HG03095 (cell line): ENCODE results near the gene A3GALT2.

ENCODE experiments used
- ATAC-seq: cut with Tn5 transposase; IDR thresholded peaks from one replicate; pipeline ENCODE4 v1.9.1; 2021; ENCODE audit warnings: moderate library complexity; ENCODE audit not compliant: unreplicated experiment

A3GALT2 gene

GRCh38 chr1:33332357-33332789, 11.5 kb upstream of the A3GALT2 start:
- ATAC-seq, result no peak

- ATAC-seq, result no peak
These were observed 10.8 kb upstream of the A3GALT2 start for GRCh38 chr1:33331444-33332356.

GRCh38 chr1:33330906-33331305, 10.0 kb upstream of the A3GALT2 start:
- ATAC-seq, result no peak

DNA sequence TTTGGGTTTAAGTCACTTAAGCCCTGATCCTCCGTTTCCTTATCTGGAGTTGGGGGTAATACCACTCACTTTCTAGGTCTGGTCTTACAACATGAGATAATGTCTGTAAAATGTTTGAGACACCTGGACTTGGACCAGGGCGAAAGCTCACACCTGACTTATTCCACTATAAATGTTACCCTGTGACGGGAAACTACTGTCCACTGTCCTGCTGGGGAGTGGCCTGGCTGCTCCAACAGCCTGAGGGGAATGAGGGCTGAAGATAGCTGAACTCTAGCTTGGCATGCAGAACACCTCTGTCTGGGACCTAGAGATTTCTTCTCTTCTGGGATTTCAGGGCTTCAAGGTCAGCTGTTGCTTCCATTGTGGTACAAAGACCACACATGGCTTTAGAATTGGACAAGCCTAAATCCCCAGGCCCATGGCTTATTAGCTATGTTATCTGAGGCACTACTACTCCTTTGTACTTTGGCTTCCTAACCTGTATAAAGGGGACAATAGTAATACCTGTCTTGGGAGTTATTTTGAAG, 9.5 kb upstream of the A3GALT2 start:
- ATAC-seq, result no peak

GRCh38 chr1:33329600-33330305, 8.9 kb upstream of the A3GALT2 start:
- no peak for ATAC-seq

DNA sequence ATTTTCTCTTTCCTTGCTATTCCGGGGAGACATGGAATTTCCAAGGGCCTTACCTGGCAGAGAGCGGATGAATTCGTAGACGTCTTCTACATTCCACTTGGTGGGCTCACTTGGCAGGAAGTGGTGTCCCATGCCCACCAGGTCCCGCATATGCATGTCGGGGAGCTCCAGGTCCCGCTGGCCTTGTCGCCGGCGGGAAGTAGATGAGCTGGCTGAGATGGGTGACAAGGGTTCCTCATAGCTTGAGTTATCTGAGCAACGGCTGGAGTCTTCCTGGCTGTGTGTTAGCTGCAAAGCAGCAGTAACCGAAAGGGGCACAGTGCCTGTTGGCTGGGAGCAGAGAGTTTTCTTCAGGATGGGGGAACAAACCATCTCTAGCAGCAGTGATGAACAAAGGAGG, 7.9 kb upstream of the A3GALT2 start:
- ATAC-seq, result no peak

DNA sequence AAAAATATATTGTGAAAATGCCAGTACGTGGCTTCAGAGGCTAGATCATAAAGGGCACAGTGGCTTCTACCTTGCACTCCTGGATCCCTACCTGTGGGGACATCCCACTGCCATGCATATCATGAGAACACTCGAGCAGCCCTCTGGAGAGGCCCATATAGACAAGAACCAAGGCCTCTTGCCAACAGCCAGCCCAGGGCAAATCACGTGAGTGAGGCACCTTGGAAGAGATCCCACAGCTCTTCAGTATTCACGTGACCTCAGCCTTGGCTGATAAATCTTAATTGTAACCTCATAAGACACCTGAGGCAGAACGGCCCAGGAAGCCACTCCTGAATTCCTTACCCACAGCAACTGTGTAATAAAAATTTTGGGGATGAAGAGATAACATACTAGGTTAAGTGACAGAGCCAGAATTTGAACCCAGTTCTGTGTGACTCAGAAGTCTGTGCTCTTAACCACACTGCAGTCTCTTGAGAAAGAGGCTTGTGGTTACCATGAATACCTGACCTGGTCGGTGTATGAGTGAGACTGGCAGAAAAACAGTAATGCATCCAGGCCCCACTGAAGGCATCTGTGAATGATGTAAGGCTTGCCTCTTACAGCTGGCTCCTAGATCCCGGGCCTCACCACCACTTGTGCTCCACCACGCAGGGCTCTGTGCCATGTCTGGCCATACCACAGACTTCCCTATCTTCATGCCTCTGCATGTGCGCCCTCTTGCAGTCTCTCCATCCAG, 6.9 kb upstream of the A3GALT2 start:
- ATAC-seq, result no peak

- ATAC-seq, result no peak
These were observed 5.9 kb upstream of the A3GALT2 start for GRCh38 chr1:33326785-33327184.

DNA sequence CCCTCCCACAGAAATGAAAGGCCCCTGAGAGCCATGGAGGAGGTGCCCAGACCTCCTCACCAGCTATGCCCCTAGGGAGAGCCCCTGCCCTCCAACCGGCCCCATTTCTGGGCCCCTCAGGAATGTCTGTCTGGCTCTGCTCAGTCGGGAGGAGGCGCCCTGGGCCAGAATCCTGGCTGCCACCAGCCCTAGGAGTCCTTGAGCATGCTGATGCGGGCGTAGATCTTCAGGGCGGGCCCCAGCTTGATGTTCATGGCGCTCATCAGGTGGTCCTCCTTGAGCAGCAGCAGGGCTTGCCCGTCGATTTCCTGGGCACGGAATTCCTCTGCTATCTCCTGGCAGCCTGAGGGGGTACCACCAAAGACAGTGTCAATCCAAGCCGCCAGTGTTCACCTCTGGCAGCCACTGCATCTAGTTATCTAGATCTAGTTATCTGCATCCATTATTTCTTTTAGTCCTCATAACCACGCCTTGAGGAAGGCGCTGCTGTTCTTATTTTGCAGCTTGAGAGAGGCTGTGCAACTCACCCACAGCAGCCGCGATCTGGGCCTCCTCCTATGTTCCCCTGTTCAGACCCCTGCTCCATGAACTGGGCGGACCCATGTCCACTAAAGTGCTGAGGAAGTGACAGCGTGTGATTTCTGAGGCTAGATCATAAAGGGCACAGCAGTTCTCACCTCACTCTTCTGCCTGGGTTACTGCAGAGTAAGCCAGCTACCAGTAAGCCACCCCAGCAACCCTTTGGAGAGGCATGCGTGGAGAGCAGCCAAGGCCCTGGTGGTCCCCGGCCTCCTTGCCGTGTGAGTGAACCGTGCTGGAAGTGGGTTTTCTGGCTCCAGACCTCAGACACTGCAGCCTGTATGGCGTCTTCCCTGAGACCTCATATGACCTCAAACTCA, 4.0 kb upstream of the A3GALT2 start:
- ATAC-seq, result no peak

DNA sequence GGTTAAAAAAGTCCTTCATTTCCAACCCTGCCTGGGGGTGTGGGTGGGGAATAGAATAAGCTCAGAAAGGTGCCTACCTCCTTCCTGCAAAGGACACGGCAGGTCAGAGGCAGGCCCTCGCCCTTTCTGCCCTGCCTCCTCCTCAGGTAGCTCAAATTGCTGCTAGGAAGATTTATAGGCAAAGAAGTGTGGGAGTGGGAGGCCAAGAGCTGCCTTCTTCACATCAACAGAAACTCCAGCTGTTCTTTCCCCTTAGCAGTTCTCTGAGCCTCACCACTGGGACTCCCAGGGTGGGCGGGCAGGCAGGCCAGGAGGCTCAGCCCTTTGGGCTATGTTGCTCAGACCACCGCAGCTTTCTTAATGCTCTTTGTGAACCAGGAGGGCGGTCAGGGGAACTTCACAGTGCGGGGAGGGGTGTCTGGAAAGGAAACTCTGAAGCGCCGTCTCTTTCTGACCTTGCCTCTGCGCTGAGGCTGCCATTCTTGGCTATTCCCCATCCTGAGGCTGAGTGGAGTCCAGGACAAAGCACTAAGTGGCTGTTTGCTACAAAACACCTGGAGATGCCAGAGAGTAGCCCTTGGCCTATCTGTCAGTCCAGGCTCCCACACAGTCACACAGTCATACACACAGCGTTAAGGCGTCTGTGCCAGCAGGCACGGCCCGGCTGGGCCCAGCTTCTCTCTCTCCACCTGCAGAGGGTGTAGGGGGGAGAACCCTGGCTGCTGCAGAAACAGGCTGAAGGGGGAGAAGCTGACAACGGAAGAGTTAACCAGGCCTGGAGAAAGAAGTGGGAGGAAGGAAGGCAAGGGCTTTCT, 3.0 kb upstream of the A3GALT2 start:
- no peak for ATAC-seq

- ATAC-seq, result no peak
These were observed 2.1 kb upstream of the A3GALT2 start for GRCh38 chr1:33322870-33323585.

DNA sequence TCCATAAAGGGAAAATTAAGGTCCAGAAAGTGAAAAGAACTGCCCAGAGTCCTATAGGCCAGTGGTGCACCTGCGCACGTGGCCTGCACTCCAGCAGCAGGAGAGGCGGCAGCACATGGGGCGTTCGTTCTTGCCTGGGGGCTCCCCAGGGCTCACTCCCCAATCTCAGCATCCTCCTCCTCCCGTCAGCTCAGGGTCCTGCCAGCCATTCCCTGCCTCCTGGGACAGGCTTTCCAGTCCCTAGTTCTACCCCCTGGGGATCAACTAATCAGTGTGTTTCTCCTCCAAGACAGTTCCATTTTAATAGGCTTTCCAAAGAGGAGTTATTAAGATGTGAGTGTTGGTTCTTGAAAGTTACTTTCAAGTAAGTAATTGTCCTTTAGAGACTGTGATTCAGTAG, 1.2 kb upstream of the A3GALT2 start:
- no peak for ATAC-seq

DNA sequence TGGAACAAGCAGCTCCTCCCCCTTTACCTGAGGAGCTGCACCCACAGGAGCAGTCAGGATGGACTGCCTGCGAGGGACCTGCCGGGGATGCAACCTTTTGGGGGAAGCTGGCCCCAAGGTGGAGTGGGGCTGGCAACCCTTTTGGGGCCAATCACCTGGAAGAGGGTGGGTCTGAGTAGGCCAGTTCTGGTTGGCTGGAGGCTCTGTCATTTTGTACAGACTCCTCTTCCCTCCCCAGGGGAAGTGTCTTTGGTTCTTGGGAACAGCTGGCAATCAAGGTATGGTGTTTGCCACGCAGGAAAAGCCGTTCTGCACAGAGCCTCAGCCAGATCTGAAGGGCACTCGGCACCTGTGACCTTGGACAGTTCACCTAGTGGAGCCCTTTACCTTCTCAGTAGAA, 280 bp upstream of the A3GALT2 start:
- ATAC-seq, result no peak

DNA sequence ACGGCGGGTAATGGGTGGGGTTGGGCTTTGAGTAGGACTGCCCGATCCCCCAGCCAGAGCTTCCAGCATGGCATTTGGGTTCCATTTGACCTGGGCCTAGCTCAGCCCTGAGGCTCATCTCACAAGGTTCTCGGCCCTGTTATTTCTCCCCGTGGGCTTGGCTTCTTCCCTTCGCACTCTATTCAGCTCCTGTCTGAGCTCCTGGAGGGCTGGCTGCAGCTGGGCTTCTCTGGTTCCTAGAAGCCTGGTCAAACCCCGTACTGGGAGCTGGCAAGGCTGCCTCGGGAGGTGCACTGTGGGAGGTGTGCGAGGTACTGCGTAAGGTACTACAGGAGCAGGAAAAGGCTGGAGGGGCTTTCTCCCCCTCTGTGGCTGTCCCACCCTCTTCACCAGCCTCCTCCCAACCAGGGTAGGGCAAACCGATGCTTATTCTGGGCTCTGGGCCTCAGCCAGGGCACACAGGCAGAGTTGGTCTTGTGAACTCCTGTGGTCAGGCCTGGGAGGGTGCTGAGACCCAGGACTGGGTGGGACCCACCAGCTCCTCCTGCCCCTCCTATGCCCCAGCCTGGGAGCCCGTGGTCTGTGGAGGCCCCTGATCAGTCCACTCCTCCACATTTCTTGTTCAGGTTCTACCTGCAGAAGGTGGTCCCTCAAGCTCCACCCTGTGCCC, 814 bp downstream of the A3GALT2 start:
- ATAC-seq, result no peak

- ATAC-seq, result no peak
These were observed 1.5 kb downstream of the A3GALT2 start for GRCh38 chr1:33319186-33319948.

DNA sequence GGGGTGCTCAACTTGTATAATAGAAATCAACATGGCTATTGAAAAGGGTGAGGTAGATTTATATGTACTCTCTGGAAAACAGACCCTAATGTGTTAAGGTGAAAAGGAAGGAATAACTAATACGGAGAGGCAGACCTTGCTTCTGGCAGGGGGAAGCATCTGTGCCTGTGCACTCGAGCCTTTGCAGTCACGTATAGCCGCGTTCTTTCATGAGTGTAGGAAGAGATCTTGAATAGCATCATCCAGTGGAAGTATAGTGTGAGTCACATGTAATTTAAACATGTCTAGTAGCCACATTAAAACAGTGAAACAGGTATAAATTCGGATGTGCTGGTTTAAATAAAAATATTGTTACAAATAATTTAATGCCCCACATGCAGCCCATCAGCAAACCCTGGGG, 3.0 kb downstream of the A3GALT2 start:
- ATAC-seq, result no peak

DNA sequence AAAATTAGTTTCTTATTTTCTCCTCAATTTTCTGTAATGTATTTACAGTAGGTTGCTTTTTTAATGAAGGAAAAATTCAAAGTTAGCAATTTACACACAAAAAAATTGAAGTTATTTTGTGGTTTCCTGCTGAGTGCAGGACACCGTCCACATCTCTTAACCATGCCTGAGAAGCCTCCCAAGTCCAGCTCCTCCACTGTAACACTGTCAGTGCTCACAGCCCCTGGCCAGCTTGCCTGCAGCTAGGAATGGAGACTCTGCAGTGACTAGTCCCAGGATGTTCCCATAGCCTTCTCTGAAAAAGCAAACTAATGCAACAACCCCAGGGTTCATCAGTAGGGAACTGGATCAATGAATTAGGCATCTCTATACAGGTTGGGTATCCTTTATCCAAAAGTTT, 3.5 kb downstream of the A3GALT2 start:
- ATAC-seq, result no peak

DNA sequence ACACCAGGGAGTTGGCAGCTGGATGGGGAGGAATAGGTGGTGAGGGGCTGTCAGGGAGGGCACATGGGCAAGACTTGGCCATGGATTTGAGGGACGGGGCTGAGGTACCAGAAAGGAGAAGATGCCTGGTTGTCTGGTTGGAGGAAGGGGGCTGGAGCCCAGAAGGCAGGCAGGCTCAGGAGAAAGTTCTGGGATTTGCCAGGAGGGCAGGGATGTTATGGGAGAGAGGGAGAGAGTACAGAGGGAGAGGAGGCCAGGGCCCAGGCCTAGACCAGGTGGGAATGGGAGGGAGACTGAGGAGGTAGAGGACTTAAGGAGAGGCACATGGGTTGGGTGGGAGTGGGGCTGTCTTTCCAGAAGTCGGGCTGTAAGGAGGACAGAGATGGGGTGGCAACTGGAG, 4.3 kb downstream of the A3GALT2 start:
- no peak for ATAC-seq
